ENCODE data around the gene FLT3LG.

DNA sequence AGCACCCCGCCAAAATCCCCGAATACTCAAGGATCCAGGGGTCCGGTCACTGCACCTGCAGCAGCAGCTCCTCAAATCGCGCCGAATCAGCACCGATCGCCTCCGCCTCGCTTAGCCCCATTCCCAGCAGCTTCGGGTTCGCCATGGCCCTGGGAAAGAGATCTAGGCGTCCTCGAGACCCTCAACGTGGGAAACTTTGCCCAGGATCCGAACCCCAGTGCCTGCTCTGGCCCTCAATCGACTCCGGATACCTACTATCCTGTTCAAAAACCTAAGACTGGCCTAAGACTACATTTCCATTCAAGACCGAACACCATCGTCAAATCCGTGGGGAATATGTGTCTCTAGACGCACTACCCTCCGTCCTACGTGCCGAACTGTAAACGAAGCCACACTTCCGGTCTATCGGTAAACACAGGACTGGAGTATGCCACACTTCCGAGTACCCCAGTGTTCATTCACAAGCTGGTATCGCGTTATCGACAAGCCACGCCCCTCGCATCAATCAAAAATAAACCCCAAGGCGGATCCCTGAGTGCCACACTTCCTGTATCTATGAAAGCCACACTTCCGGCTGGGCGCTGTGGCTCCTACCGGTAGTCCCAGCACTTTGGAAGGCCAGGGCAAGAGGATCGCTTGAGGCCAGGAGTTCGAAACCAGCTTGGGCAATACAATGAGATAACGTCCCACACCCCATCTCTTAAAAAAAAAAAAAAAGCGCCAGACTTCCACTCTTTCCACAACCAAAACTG is 22.4 kb upstream of the FLT3LG start, which contains the start of gene PIH1D1:
- TF ChIP-seq POLR2A (IDR thresholded peaks at IDR 0.05) = peak; percentile 32
- TF ChIP-seq CTCF (IDR thresholded peaks at IDR 0.05) = peak in 2 of 4 donors; percentile 28 to 34
